ENCODE data around the gene TRAF3IP3.

GRCh38 chr1:209738270-209738669 lies 17.6 kb upstream of the TRAF3IP3 start:
- no peak for TF ChIP-seq EZH2 (IDR thresholded peaks at IDR 0.05)
- no peak for TF ChIP-seq CTCF (IDR thresholded peaks at IDR 0.05)

Measured in neural progenitor cell (in vitro differentiated cells).